LoVo (cell line): Measurements from ENCODE around the gene SERPING1.
A peak's percentile ranks its signal among the peaks of the same experiment; 100 is the strongest.

Source experiments
- DNase-seq: peaks from one replicate; pipeline ENCODE4 v3.0.0-alpha.2; 2016; ENCODE audit warnings: low spot score

The SERPING1 gene

GRCh38 chr11:57597461-57597915 lies at the start of gene SERPING1:
Gene SERPING1, plus strand, starts transcription at chr11:57597685. Its CDS starts 586 bp downstream, at chr11:57598271.
- DNase-seq, result no peak

GRCh38 chr11:57547854-57548377 lies 49.6 kb upstream of the SERPING1 start:
- no peak for DNase-seq

- DNase-seq, result no peak
Measured at GRCh38 chr11:57549983-57550382, 47.5 kb upstream of the SERPING1 start.

GRCh38 chr11:57551941-57552340 lies 45.5 kb upstream of the SERPING1 start:
- no peak for DNase-seq

- DNase-seq, result no peak
Measured at GRCh38 chr11:57552479-57552878, 45.0 kb upstream of the SERPING1 start.

DNA sequence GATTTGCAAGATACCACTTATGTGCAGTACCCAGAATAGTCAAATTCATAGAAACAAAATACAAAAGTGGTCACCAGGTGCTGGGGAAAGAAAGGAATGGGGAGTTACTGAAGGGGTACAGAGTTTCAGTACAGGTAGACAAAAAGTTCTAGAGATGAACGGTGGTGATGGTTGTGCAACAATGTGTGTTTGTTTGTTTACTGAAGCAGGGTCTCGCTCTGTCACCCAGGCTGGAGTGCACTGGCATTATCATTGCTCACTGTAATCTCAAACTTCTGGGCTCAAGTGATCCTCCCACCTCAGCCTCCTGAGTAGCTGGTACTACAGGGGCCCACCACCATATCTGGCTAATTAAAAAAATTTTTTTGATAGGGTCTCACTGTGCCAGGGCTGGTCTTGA lies 42.1 kb upstream of the SERPING1 start:
- DNase-seq, result no peak

- no peak for DNase-seq
Measured at GRCh38 chr11:57556041-57556440, 41.4 kb upstream of the SERPING1 start.

DNA sequence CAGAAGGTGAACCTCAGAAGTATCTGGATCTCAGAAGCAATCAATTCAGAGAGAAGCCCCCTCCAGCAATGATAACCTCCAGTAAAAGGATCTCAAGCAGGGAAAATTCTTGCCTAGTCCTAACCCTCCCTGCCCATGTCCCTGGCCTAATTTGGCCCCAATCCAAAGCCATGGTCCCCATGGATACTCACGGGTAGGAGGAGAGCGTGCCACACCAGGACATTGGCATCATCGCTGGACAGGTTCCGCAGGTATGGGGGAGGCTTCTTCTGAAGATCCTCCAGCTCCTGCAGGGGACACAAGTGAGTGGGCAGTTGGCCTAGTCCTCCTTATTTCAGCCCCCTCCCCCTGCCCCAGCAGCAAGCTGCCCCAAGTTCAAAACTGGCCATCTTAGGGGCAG lies 37.3 kb upstream of the SERPING1 start:
- no peak for DNase-seq

- no peak for DNase-seq
Measured at GRCh38 chr11:57562596-57562995, 34.9 kb upstream of the SERPING1 start.

DNA sequence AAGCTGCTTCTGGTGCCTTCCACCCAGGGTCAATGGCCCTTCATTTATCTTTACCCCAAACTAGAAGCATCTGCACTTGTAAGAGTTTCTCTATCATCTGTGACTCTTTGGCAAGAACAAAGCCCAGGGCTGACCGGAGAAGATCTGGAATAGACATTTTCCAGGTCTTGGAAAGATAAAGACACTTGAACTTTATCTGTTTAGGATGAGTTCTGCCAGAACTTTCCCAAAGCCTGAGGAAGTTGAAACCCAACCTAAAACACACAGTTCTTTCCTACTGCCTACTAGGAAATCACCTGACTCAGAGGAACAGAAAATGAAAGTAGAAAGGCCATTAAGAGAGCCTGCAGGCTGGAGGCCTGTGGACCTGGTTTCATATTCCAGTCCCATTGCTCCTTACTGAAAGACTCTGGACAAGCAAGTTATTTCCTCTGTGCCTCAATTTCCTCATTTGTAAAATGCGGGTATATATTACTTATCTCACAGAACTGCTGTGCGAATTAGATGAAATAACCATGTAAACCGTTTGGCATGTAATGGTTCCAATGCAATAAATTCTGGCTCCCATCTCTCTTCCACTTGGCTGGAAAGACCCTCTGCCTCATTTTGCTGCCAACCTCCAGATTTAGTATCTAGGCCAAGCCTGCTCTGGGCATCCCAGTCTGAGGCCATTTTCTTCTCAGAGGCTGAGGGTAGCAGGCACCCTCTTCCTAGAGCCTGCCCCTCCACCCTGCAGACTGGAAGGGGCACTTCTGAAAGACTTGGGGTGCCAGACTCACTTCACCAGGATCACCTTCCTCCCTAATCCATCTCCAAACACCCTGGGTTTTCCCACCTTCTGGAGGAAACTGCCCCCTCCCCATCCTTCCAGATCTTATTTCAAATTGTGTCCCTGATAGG lies 31.2 kb upstream of the SERPING1 start:
- peak; percentile 43 for DNase-seq

DNA sequence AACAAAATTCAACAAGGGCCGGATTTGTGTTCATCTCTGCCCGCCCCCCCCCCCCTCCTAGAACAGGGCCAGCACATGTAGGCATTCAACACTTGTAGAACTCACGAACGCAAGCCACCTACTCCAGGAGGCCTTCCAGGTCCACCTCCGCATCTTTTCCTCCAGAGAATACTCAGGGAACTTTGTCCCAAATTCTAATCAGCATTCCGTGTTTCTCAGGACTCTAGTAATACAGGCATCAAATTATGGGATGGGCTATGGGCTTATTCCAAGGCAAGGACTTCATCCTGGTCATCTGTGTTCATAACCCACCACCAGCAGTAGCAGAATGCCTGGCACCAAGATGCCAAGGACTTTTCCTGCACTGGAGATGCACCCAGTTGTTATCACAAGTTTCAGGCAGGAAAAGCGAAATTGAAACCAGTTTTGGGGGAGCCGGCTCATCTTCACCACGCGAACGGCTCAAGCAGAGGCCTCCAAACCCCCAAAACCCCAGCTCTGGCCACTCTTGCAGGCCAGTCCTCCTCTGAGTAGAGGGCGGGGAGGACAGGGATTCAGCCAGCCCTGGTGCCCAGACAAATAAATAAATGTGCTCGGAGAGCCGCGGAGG lies 30.5 kb upstream of the SERPING1 start:
- no peak for DNase-seq

DNA sequence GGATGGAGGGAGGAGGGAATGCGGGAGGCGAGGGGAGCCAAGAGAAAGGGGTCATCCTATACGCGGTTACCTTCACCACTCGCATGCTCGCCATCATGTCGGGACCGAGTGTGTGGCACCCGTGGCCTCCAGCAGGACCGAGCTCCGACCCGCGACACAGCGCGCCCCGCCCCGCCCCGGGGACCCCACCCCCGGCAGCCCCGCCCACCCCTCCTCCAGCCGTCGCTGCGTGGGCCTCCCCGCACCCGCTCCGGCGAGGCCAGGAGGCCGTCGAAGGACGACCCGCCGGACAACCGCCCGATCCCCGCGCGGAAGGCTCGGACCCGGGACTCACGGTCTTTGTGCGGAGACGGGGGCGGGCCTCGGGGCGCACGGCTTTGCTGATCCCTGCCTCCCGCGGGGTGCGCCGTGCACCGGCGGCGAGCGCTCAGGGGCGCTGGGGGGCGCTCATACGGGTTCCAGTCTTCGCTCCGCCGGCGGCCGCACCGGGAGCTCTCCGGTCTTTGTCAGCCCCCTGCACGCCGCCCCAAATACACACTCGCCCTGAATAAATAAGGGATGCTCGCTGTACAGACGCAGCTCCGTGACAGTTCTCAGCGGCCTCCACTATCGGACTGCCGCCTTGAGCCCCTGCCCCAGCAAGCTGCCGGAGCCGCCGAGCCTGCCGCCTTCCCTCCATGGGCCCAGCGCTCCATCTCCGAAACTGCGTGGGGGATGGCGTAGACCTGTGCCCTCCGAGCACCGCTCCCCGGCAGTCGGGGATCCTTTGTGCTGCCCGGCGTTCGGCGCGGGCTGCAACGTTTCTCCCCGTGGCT lies 29.8 kb upstream of the SERPING1 start, which contains the start of gene UBE2L6:
TSS of gene UBE2L6 (minus strand) at position 158 of the 815 bp plus-strand sequence. CDS start at position 97, 61 bp downstream.
- DNase-seq, result peak; percentile 50

GRCh38 chr11:57568330-57568766 lies 29.1 kb upstream of the SERPING1 start:
- DNase-seq, result peak; percentile 81

DNA sequence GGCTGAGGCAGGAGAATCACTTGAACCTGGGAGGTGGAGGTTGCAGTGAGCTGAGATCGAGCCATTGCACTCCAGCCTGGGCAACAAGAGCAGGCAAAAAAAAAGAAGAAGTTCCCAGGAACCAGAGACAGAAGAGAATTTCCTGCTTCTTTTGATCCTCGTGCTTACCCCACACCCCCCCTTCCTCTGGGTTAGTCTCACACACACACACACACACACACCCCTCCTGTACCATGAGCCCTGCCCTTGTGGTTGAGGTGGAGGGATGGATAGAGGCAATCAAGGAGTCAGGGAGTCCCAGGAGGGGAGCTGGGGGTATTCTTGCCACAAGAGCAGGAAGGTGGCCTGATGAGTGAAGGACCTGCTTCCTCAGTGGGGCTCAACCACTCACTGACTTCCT lies 25.9 kb upstream of the SERPING1 start:
- no peak for DNase-seq

DNA sequence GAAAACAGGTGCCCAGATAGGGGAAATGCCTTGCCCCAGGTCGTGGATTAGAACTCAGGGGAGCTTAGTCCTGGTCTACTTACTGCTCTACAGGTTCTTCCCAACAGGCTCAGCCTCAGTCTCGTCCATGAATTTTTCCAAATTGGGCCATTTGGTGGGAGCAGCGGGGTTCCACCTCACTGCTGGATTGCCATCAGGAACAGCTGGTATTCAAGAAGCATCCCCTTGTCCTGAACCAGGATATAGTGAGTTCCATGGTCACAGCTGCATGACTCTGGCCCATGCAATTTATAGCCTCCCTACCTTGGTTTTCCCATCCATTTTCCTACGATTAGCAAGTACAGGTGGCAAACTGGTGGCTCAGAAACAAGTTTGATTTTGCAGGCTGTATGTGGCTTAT lies 23.4 kb upstream of the SERPING1 start:
- DNase-seq, result no peak

DNA sequence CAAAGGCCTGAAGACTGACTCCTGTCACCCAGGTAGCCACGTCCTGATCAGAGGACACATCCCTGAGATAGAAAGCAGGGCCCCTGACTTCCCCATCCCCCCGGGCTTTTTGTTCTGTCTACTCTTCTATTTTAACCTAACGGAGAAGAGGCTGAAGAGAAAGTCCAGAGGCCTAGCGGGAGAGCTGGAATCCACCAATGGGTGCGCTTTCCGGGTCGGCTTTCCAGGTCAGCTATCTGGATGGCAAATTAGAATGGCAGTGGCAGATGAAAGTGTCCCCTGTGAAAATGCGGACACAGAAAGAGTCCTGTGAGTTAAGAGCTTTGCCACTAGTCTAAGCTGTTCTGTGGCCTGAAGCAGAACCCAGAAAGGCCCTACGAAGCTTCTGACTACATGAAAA lies 13.1 kb upstream of the SERPING1 start:
- DNase-seq, result no peak

DNA sequence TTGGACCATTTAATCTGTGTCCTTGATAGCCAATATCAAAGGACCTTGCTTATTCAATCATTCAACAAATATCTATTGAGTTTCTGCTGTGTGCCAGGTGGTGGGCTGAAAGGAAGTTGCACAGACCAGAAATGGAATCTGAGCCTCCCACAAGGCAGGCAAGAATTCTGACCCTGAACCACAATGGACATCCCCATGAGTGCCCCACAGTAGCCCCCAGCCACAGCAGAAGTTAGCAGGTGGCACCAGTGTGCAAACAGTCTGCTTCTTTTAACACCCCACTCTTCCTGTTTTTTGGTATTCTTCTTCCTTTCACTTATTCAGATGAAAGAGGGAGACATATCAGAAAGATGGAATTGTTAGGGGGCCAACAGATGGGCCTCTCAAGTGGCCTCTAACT lies 12.2 kb upstream of the SERPING1 start:
- DNase-seq, result no peak

GRCh38 chr11:57586711-57587245 lies 10.7 kb upstream of the SERPING1 start:
- no peak for DNase-seq

DNA sequence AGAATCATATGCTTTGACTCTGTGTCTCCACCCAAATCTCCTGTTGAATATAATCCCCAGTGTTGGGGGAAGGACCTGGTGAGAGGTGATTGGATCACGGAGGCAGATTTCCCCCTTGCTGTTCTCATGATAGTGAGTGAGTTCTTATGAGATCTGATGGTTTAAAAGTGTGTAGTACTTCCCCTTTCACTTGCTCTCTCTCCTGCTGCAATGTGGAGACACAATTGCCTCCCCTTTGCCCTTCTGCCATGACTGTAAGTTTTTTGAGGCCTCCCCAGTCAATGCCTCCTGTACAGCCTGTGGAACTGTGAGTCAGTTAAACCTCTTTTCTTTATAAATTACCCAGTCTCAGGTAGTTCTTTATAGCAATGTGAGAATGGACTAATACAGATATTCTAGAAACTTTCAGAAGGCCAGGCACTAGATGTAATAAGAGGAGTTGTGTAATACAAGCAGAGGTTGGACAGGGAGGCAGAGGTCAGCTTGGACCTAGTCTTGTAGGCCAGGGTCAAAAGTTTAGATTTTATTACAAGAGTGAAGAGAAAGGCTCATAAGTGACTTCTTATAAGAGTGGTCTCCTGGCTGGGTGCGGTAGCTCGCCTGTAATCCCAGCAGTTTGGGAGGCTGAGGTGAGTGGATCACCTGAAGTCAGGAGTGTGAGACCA lies 9.3 kb upstream of the SERPING1 start:
- DNase-seq, result no peak

DNA sequence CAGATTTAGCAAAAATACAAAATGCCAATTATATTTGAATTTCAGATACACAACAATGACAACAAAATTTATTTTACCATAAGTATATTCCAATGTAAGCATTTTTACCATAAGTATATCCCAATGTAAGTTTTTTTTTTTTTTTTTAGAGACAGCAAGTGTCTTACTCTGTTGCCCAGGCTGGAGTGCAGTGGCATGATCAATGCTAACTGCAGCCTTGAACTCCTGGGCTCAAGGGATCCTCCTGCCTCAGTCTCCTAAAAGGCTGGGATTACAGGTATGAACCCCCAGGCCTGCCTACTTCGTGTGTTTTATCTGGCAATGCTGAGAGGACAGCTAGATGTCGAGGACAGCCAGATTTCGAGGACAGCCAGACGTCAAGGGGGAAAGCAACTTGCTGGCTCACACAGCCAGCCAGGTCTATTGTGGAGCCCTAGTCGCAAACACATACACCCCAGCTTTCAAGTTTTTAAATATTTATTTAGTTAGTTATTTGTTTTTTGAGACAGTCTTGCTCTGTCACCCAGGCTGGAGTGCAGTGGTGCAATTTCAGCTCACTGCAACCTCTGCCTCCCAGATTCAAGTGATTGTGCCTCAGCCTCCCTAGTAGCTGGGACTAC lies 1.1 kb upstream of the SERPING1 start:
- no peak for DNase-seq
